Hematopoietic multipotent progenitor cell treated with erythropoietin and hydrocortisone succinate and interleukin-3 and kit ligand, for 4 days (in vitro differentiated cells): Measurements from ENCODE around the gene GRK1.

Experiments used
- DNase-seq: peaks from one replicate; pipeline ENCODE4 v3.0.0-alpha.2; 2015

Gene GRK1

DNA sequence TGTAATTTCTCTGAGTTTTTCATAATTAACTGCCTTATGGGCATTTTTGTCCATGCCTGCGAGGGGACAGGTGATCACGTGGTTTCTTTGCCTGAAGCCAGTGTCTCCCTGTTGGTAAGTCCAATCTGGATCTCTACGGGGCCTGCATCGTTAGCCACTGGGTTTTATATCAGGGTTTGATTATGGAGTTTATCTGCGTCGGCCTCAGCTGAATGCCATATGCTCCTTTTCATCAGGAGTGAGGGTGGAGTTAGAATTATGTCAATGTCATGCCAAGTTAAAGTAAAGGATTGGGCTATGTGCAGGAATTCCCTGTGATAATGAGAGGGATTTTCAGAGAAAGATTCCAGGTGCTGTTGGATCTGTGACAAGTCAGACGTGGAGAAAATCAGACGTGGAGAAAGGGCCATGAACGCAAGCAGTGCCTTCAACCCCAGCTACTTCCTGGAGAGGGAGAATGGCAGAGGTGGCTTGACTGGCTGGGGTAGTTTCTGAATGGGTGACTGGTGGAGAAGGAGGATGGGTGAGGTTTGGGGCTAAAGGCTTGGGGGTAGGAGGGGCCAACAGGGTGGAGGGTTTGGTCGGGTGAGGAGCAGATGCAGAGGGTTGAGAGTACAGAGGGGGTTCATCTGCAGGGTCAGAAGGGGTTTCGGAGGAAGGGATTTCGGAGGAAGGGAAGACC lies 116.3 kb downstream of the GRK1 start:
- DNase-seq = no peak

DNA sequence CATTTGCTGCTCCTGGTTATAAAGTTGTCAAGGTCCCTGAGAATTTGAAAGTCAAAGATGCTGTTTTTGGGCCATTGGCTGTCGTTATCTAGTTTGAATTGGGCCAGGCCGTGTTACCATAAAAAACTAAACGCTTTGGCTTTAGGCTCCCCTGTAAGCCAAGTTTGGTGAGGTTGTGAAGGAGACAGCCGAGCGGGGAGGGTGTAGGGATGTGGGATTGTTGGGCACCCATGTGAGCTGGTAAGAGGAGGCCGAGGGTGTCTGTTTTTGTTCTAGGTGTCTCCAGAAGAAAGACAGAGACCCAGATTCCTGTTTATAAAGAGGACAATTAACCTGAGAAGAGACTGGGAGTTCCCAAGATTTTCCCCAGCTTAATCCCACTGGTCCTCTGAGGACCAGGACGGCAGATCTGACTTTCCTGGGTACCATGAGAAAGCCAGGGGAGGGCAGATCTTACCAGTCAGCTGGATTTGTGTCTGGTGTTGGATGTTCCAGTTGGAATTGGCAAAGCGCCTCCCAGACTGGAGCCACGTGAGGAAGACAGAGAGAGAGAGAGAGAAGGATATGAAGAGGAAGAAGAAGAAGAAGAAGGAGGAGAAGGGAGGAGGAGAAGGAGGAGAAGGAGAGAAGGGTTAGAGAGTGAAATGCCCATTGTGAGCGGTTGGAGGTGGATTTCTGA lies 117.1 kb downstream of the GRK1 start:
- no peak for DNase-seq

DNA sequence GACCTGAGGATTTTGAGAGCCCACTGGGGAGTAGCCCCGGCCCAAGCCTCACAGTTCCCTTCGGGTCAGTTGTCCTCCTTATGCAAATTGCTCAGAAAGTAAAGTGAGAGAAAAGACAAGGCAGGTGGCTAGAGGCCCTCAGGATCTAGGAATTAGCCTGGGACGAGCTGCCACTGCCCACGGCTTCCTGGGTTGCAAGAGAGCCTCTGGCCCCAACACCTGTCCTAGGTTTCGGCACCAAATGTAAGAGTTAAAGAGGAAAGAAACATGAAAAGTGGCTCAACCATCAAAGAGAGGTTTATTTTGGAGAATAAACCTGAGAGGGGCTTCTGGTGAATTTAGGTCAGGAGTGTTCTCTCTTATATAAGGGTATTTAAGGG lies 117.6 kb downstream of the GRK1 start:
- no peak for DNase-seq

DNA sequence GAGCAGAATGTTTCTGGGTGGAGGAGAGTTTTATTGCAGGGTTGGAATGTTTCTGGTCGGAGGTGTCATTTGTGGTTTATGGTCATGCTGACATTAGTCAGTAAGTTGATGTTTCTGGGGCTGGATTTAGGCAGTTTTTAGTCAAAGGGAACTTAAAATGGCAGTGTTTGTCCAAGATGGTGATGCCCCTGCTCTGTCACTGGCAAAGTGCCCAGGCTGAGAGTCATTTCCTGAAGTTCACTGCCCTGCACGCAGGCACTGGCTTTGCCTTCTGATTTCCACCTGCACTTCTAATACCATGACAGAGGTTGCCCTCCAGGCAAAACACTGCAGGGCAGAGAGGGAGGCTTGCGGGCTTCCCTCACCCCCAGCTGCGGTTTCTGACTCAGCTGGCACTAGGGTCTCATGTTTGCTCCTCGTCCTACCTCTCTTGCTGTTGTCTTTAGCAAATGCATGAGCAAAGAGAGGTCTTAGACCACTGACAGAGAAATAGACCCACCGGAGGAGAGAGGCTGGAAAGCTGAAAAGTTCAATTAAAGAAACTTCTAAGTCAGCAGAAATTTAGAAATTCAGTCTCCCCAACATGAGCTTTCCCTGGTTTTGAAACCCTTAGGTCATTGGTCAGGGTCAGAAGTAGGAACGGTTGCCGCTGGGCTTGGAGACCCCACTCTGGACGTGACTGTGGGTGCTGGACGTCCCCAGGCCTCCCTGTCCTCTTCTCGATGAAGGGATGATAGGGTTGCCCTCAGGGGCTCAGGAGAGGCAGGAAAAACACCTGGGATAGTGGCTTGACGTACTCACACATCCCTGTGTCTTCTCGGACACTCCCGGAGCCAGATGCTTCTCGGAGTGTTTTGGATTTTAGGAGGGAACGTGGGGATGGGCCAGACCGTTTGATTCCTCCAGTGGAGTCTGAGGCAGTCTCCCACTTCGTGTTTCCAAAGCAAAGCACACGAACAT lies 118.3 kb downstream of the GRK1 start:
- DNase-seq = no peak

DNA sequence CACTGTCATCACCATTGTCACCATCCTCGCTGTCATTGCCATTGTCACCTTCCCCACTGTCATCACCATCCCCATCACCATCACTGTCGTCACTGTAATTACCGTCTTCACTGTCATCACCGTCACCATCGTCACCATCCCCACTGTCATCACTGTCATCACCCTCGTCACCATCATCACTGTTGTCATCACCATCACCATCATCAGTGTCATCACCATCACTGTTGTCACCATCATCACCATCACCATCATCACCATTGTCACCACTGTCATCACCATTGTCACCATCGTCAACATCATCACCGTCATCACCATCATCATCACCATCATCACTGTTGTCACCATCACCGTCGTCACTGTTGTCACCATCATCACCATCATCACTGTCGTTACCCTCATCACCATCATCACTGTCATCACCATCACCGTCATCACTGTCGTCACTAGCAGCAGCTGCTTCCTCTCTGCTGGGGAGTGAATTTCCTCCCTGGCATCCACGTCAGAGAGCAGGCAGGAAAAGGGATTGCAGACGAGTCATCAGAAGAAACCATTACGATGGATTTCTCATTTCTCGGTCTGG lies 119.3 kb downstream of the GRK1 start:
- DNase-seq = no peak
